H1 (cell line): ENCODE data around the gene SLC1A3. TPM values are rescaled to one million over a fixed set of nuclear protein-coding genes. Genes with fewer than 3 reads are reported as not detected.

Experiments used
- BACH1 ChIP-seq: IDR thresholded peaks from 2 replicates; pipeline ENCODE4 v1.6.1; 2012; ENCODE audit warnings: low read length, improper control_type of control experiment
- CBX8 ChIP-seq: fragments of 300-800, 300-1000 bp; sonication (generic); IDR thresholded peaks from 2 replicates; pipeline ENCODE4 v1.7.1; 2016; ENCODE audit warnings: low read depth, low read length, borderline replicate concordance
- SP2 ChIP-seq: IDR thresholded peaks from 2 replicates; pipeline ENCODE4 v1.6.1; 2012; ENCODE audit warnings: mild to moderate bottlenecking, low read length, inconsistent platforms
- ZNF274 ChIP-seq: IDR thresholded peaks from 2 replicates; pipeline ENCODE4 v1.7.0; 2012; ENCODE audit warnings: low read length, borderline replicate concordance; ENCODE audit errors: extremely low read depth
- polyA plus RNA-seq, 7 experiments: library from polyadenylated mRNA; depleted of rRNA in 3 of 7; stranded (reverse) in 5 of 7; unstranded in 2 of 7; fragments of >200 nt in 5 of 7; fragments of 200-250 nt in 2 of 7; gene quantifications; 1 replicate in 5 of 7; 2 replicates in 1 of 7; 4 replicates in 1 of 7; pipeline versions ENCODE4 v1.2.1 to v1.2.3, GENCODE V29; 2011 to 2013; ENCODE audit warnings: missing spikeins in 2 of 7, mixed read lengths in 2 of 7
- total RNA-seq: library from RNA; stranded (reverse); fragmentation: NEBNext Ultra II Directional; extraction: Animal tissue kit (Norgen Biotek cat#: 25700); gene quantifications from 2 replicates; pipeline ENCODE4 v1.2.1, GENCODE V29; 2021

Gene SLC1A3
- total and polyA plus RNA-seq, 2 of the 8 experiments (the other 6 are each of a cell fraction or from before 2014, with no cell fraction given): 26.7 to 35.3 TPM

DNA sequence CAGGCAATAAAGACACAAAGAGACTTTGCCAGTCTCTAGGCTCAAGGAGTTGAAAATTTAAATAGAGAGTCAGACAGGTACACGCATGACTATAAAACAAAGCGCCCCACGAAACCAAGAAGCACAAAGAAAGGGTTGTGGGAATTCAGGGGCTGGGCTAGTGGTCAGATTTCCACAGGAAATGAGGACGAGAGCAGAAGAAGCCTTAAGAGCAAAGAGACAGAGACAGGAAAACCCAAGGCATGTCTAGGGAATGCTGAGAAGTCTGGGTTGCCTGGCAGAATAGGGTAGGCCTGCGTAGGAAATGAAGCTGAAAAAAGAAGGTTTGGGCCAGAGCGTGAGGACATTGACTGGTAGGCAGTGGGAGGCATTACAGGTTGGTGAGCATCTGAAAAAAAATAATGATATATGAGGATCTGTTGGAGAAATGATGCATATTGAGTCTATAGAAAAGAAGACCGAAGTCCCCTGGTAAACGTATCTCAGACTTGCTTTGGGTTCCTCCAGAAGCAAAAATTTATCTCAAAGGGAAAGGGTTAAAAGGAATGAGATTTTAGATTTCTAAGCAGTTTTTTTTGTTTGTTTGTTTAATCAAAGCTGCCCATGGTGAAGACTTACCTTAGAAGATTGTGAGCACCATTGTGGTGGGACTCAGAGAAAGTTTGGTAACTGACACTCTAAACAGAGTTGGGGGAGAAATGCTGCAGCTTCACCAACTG, 51.8 kb downstream of the SLC1A3 start (continued):
- TF ChIP-seq CBX8: no peak
- no peak for TF ChIP-seq BACH1
- TF ChIP-seq SP2: no peak
- no peak for TF ChIP-seq ZNF274
